ENCODE measurements around the gene DLG5.

- TF ChIP-seq CTCF (conservative IDR thresholded peaks at IDR 0.05) (no peak), ZFX (IDR thresholded peaks at IDR 0.05) (no peak)
Measured at GRCh38 chr10:77793831-77794230, 132.7 kb downstream of the DLG5 start.
